GM21526 (cell line): ENCODE measurements around the gene CDH23.

Experiments used
- ATAC-seq: cut with Tn5 transposase; IDR thresholded peaks from one replicate; pipeline ENCODE4 v1.9.1; 2021; ENCODE audit warnings: moderate library complexity; ENCODE audit not compliant: unreplicated experiment, low FRiP score

The CDH23 gene

GRCh38 chr10:71712170-71712569 is 315.4 kb downstream of the CDH23 start:
- ATAC-seq: no peak

DNA sequence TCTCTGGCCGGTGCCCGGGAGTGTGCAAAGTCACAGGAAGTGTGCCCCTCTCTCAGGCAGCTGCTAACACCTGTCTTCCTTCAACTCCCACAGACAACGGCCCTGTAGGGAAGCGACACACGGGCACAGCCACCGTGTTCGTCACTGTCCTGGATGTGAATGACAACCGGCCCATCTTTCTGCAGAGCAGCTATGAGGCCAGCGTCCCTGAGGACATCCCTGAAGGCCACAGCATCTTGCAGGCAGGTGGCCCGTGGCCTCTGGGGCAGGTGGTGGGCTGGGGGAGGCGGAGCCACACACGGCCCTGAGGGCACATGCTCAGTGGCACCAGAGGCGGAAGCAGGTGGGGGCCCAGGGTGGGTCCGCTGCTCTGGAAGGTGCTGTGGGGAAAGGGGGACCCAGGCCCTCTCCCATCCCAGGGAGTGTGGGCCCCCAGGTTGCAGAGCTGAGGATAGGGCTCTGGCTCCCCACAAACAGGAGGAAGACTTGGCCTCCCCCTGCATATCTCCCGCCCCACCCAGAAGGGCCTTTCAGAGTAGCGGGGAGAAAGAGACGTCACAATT is 315.9 kb downstream of the CDH23 start:
- no peak for ATAC-seq

GRCh38 chr10:71713135-71714030 is 316.7 kb downstream of the CDH23 start:
- no peak for ATAC-seq

- no peak for ATAC-seq
Observed at GRCh38 chr10:71714031-71714410, 317.3 kb downstream of the CDH23 start.

GRCh38 chr10:71714592-71714991 is 317.9 kb downstream of the CDH23 start:
- ATAC-seq: no peak

DNA sequence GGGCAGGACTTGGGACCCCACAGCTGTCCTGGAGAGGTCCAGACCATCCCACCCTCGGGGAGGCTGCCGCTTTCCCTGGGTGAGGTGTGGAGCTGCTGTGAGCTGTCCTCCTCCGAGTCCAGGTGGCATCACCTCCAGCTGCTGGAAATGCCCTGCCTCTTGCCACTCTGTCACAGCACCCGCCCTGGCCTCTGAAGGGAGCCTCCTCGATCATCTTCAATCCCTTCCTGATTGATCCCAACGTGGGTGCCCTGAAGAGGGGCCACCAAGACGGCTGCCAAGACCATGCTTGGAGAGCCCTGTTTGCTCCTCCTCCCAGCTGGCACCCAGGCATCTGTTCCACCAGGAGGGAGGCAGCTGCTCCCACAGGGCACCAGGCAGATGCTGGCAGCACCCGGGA is 318.3 kb downstream of the CDH23 start:
- no peak for ATAC-seq

DNA sequence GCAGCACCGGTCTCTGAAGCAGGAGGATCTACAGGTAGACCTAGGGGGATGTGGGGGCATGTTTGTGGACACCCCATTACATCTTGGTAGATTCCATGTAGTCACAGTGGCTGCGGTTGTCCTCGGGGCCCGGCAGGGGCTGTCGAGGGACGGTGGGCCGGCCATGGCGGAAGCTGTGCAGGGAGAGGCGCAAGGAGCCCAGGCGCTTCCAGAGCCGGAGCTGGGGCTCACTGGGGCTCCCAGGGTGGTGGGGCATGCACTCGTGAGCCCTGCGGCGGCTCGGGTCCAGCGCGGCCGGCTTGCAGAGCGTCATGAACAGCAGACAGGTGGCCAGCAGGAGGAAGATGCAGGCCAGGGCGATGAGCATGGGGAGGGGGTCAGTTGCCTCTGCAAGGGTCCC is 319.1 kb downstream of the CDH23 start:
- no peak for ATAC-seq

GRCh38 chr10:71716426-71716825 is 319.7 kb downstream of the CDH23 start:
- ATAC-seq: no peak

DNA sequence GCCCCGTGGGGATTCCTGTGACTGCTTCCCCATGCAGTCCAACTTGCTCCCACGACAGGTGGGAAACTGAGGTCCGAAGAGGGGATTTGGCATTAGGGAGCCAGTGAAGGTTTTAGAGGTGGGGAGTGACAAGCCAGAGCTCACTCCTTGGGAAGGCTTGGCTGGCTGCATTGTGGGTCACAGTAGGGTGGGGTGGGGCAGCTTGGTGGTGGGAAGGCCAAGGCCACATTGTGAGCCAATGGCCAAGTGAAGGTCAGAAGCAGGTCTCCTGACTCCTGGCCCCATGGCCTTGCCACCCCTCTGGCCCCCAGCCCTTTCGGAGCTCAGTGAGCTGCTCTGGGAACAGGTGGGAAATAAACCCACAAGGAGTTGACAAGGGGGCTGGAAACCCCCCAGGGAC is 320.3 kb downstream of the CDH23 start:
- ATAC-seq: no peak

DNA sequence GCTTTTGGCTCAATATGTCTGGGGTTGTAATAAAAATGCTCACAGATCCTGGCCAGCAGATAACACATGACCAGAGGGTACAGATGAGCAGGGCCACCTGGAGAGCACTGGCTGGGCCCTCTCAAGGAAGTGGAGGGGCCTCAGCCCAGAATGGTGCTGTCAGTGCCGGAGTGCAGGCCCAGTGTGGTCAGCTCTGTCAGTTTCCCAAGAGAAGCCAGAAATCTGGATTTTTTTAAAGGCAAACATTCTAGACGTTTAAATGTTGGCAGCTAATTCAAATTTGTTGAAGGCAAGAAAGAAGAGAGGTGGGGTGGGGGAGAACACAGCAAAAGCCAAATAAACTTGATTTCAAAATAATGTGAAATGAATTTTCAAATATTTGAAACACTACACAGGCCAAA is 320.8 kb downstream of the CDH23 start:
- ATAC-seq: no peak

- no peak for ATAC-seq
Observed at GRCh38 chr10:71718165-71718698, 321.5 kb downstream of the CDH23 start.

DNA sequence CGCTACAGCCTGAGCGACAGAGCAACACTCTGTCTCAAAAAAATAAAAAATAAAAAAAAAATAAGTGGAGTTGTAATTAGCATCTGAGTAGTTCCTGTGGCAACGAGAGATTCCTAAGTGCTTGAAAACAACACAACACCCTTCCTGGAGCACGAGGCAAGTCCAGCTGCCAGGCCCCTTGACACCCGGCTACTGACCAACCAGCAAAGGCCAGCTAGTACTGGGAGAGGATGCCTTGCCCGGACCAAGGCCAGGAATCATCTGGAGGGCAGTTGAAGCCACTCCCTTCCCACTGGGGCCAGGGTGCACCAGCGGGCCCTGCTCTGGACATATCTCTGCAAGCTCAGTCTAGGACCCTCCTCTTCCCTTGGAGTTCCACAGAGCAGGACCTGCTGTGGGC is 322.3 kb downstream of the CDH23 start:
- no peak for ATAC-seq

GRCh38 chr10:71719464-71720201 is 322.9 kb downstream of the CDH23 start, which contains the start of gene C10orf105:
Gene C10orf105 (minus strand): TSS chr10:71719778. CDS start chr10:71716337, 3,441 bp downstream.
- ATAC-seq: no peak

- ATAC-seq: no peak
Observed at GRCh38 chr10:71720288-71720687, 323.6 kb downstream of the CDH23 start.

GRCh38 chr10:71721313-71721712 is 324.6 kb downstream of the CDH23 start:
- ATAC-seq: no peak

DNA sequence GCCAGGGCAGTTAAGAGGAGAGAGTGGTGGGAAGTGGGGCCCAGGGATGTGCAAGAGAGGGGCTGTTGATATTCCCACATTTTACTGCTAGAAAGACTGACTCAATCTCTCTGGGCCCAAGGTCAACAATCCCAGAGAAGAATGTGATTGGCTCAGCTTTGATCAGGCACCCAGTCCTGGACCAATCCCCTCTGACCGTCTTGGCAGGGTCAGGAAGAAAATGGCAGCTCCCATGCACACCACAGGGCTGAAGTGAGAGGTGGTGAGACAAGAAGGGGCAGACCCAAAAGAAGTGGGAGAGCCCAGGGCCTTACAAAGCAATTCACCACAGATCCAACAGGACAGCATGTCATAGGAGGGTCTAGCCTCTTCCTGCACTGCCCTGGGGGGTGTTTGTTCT is 326.1 kb downstream of the CDH23 start:
- no peak for ATAC-seq

DNA sequence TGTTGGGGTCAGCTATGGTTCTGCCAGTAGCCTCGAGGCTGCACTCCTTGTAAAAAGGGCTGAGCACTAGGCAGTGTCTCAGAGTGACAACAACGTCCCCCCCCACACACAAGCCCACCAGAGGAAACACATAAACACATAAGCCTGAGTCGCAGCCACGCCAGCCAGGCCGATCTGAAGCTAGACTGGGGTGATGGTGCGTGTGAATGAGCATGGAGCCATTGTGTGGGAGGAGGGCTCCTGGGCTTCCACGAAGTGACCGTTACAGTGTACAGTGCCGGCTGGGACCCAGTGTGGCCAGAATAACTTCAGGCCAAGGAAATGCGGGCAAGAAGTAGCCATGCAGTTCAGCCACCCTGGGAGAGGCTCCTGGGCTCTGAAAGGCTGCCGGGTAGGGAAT is 326.6 kb downstream of the CDH23 start:
- no peak for ATAC-seq

DNA sequence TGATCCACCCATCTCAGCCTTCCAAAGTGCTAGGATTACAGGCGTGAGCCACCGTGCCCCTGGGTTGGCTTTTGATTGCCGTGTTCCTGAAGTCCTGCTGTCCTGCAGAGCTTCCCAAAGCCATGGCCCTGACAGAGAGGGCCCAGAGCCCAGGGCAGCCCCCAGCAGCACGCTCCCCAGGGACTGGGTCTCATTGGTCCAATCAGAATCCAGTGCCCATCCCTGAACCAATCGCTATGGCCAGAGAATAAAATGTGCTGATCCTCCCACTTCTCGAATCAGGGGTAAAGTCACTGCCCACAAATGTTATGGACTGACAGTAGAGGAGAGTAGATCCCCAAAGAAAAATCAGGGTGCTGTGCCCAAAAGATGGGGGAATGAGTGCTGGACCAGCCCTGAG is 327.8 kb downstream of the CDH23 start:
- ATAC-seq: no peak

DNA sequence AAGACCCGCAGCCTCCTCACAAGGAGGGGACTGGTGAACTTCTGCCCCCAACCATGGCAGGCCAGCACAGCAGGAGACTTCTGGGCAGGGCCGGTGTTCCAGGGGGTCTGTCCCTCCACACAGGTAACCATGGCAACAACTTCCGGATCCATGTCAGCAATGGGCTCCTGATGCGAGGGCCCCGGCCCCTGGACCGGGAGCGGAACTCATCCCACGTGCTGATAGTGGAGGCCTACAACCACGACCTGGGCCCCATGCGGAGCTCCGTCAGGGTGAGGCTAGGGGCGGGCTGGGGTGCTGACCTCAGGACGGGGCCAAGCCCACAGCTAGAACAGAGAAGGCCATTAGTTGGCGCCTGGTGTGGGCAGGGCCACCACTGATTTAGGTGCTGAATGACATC is 328.5 kb downstream of the CDH23 start:
- ATAC-seq: no peak

GRCh38 chr10:71725998-71726579 is 329.4 kb downstream of the CDH23 start:
- no peak for ATAC-seq

- ATAC-seq: no peak
Observed at GRCh38 chr10:71726580-71727104, 329.9 kb downstream of the CDH23 start.
